ENCODE data around the gene PIGR.

DNA sequence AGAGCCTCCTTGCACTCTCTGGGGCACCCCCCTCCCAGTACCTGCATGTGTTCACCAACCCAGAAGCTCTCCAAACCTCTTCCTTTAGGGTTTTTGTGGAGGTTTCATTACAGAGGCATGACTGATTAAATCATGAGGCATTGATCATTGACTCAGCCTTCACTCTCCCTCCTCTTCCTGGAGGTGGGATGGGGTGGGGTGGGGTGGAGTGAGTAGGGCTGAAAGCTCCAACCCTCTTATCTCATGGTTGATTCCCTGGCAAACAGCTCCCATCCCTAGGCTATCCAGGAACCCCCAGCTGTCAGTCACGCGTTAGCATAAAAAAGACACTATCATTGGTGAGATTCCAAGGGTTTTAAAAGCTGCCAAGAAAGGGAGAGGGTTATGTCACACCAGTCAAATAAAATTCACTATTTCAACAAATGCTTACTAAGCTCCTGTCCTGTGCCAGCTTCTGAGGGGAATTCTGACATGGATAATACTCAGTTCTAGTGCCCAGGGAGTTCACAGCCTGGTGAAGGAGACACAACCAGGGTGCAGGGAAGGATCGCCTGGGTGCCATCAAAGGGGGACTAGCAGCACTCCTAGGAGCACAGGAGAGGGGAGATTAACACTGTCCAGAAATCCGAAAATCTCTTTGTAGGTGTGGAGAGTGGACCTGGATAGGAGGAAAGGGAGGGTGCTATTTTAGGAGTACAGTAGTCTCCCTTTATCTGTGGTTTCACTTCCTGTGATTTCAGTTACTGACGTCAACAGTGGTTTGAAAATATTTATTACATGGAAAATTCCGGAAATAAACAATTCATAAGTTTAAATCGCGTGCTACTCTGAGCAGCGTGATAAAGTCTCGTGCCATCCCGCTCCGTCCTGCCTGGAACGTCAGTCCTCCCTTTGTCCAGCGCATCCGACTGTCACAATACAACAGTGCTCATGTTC, 55.9 kb downstream of the PIGR start:
- TF ChIP-seq POLR2A (IDR thresholded peaks at IDR 0.05), result no peak
- TF ChIP-seq, protein P1, sequence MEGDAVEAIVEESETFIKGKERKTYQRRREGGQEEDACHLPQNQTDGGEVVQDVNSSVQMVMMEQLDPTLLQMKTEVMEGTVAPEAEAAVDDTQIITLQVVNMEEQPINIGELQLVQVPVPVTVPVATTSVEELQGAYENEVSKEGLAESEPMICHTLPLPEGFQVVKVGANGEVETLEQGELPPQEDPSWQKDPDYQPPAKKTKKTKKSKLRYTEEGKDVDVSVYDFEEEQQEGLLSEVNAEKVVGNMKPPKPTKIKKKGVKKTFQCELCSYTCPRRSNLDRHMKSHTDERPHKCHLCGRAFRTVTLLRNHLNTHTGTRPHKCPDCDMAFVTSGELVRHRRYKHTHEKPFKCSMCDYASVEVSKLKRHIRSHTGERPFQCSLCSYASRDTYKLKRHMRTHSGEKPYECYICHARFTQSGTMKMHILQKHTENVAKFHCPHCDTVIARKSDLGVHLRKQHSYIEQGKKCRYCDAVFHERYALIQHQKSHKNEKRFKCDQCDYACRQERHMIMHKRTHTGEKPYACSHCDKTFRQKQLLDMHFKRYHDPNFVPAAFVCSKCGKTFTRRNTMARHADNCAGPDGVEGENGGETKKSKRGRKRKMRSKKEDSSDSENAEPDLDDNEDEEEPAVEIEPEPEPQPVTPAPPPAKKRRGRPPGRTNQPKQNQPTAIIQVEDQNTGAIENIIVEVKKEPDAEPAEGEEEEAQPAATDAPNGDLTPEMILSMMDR (IDR thresholded peaks at IDR 0.05), result no peak
- TF ChIP-seq POLR2AphosphoS5 (IDR thresholded peaks at IDR 0.05; ENCODE audit: insufficient read depth in 1 of 2, low read depth in 1 of 2), result no peak

Measured in vagina (tissue), 2 donors.